ENCODE results near the gene F5.
A peak's percentile ranks its signal among the peaks of the same experiment; 100 is the strongest.

F5 gene

DNA sequence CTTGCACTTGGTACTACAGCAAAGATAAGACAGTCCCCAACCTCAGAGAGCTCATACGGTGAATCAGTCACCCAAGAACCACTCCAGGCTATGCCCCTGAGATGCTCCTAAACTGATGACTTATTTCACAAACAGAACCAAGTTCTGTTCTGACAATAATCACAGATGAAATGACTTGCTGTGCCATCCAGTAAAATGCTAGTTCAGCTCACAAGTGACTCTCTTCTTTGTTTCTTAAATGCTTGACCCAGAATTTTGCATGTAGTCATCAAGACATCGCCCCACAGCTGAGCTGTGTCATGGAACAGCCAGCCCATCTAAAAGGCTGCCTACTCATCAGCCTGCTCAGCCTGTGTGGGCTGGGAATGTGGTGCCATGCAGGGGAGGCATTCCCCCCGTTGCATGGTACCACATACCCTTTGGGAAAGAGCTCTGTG is 94.4 kb downstream of the F5 start:
- no peak overlapping the region for H3K4me3 ChIP-seq (ENCODE audit: low read depth, low read length)
- TF ChIP-seq, protein P1, sequence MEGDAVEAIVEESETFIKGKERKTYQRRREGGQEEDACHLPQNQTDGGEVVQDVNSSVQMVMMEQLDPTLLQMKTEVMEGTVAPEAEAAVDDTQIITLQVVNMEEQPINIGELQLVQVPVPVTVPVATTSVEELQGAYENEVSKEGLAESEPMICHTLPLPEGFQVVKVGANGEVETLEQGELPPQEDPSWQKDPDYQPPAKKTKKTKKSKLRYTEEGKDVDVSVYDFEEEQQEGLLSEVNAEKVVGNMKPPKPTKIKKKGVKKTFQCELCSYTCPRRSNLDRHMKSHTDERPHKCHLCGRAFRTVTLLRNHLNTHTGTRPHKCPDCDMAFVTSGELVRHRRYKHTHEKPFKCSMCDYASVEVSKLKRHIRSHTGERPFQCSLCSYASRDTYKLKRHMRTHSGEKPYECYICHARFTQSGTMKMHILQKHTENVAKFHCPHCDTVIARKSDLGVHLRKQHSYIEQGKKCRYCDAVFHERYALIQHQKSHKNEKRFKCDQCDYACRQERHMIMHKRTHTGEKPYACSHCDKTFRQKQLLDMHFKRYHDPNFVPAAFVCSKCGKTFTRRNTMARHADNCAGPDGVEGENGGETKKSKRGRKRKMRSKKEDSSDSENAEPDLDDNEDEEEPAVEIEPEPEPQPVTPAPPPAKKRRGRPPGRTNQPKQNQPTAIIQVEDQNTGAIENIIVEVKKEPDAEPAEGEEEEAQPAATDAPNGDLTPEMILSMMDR (IDR thresholded peaks at IDR 0.05; ENCODE audit: low read depth, low read length): no peak

DNA sequence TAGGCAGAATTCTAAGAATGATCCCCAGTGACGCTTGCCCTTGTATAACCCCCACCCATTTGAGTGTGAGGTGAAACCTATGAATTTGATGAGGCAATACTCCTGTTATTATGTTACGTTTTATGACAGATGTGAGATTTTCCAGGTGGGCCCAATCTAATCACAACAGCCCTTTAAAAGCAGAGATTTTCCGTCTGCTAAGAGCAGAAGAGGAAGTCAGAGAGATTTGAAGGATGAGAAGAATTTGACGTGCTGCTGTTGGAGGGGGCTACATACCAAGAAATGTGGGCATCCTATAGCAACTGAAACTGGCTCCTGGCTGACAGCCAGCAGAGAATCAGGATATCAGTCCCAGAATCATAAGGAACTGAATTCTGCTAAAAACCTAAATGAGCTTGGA is 98.1 kb downstream of the F5 start:
- no peak overlapping the region for H3K4me3 ChIP-seq (ENCODE audit: low read depth, low read length)
- TF ChIP-seq, protein P1 (IDR thresholded peaks at IDR 0.05; ENCODE audit: low read depth, low read length): no peak

DNA sequence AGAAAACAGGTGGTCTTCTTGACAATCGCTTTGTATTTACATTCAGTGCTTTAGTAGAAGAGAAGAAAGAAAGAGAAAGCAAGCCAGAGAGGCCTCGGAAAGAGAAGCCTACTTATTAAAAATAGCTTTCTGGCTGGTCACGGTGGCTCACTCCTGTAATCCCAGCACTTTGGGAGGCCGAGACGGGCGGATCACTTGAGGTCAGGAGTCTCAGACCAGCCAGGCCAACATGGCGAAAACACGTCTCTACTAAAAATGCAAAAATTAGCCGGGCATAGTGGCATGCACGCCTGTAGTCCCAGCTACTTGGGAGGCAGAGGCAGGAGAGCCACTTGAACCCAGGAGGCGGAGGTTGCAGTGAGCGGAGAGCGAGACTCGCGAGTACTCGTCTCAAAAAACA is 98.7 kb downstream of the F5 start:
- TF ChIP-seq, protein P1 (IDR thresholded peaks at IDR 0.05; ENCODE audit: low read depth, low read length): no peak
- H3K4me3 ChIP-seq (ENCODE audit: low read depth, low read length): peak overlapping the region; percentile 79

DNA sequence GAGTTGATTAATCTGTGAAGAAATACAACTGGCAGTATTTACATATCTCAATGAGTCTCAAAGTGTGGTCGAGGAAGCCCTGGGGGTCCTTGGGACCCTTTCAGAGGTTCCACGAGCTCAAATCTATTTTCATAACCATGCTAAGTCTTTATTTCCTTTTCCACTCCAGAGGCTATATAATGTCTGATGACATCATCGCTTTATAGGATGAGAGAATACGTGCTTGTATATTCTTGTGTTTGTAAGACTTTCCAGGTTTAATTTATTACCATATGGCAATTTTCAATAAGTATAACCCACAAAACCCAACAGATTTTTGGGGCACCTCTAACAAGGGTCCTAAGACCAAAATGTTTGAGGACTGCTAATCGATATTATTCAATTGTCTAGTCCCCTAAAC is 99.1 kb downstream of the F5 start:
- peak overlapping the region; percentile 79 for H3K4me3 ChIP-seq (ENCODE audit: low read depth, low read length)
- TF ChIP-seq, protein P1 (IDR thresholded peaks at IDR 0.05; ENCODE audit: low read depth, low read length): no peak

DNA sequence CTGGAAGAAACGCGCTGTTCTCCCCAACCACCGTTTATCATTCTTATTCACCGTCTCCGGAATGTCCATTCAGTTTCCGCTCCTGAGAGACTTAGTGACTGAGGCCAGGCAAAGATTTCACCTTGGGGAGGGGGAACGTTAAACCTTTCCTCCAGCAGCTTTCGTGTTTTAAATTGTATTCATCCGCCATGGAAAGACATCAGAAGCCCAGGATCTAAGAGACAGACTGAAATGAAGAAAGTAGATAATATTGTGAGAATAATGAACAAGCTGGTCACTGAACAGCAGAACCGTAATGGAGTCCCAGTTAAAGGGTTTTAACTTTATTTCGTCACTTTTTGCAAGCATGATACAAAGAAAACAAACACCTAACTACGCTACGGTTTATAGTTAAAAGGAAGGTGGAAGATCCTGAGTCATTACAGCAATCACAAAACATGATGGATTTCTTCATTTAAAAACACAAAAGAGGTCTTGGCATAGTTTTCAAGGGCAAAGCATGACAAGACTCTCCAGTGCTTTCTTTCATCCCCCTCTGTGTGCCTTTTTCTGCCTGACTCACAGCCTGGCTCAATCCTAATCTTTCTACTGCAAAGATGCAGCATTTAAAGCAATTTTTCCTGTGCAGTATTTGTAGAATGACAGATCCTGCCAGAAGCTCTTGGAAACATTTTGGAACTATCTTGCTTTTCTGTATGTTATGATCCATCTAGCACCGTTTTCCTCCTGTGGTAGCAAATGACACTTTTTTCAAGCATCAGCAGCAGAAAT is 99.8 kb downstream of the F5 start:
- H3K4me3 ChIP-seq (ENCODE audit: low read depth, low read length): peak overlapping the region; percentile 79
- TF ChIP-seq, protein P1 (IDR thresholded peaks at IDR 0.05; ENCODE audit: low read depth, low read length): no peak

DNA sequence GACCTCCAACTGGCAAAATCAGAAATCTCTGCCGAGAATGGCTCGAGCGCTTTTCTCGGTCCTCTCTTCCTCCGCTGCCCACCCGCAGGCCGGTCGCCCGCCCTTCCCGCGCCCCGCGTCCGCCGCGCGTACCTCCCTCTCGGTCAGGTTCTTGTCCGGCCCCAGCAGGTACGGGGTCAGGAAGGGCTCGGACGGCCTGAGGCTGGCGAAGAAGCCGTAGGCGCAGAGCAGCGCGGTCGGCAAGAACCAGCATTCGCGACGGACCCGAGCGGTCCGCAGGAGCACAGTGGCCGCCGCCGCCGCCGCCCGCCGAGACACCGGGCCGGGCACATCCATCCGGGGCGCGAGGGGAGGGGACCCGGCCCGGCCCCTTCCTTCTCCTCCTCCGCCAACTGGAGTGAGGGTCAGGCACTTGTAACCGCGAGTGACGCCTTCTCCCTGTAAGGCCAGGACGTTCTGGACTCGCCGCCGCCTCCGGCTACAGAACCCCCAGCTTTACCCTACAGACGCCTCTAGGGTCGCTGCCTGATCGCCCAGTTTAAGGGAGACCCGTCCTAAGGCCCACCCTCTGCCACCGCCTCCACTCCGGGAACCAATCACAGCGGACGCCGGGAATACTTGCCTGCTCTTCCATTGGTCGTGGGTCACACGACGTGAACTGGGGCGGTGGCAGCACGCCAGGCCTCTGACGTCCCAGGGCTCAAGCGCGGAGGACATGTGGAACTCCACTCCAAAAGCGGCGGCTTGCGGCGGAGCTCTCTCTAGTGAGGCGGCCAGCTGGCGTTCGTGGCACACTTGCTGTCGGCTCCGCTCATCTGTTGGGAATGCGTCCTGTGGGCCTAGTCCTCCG is 100.6 kb downstream of the F5 start, which contains the start of gene SLC19A2:
SLC19A2 (minus strand) TSS at position 514 of the 850 bp plus-strand sequence; CDS start at position 336, 178 bp downstream.
- H3K4me3 ChIP-seq (ENCODE audit: low read depth, low read length): peak within 1 kb of the TSS; percentile 79
- TF ChIP-seq, protein P1 (IDR thresholded peaks at IDR 0.05; ENCODE audit: low read depth, low read length): no peak

All from WI38 (cell line).